Breast epithelium (tissue), 3 donors: ENCODE results near the gene MYLK2.

Source experiments
- POLR2A ChIP-seq: fragments of 450-650 bp; IDR thresholded peaks from one replicate; pipeline ENCODE4 v1.6.1; 2016; ENCODE audit warnings: antibody characterized with exemption, mild to moderate bottlenecking, moderate library complexity
- TF ChIP-seq, protein P1 (sequence below), 3 donors: fragments of 450-650 bp; IDR thresholded peaks; one replicate each; pipeline ENCODE4 v1.5.1; 2016 to 2017; ENCODE audit warnings: antibody characterized with exemption in 3 of 3, mild to moderate bottlenecking in 3 of 3, moderate library complexity in 3 of 3

DNA sequence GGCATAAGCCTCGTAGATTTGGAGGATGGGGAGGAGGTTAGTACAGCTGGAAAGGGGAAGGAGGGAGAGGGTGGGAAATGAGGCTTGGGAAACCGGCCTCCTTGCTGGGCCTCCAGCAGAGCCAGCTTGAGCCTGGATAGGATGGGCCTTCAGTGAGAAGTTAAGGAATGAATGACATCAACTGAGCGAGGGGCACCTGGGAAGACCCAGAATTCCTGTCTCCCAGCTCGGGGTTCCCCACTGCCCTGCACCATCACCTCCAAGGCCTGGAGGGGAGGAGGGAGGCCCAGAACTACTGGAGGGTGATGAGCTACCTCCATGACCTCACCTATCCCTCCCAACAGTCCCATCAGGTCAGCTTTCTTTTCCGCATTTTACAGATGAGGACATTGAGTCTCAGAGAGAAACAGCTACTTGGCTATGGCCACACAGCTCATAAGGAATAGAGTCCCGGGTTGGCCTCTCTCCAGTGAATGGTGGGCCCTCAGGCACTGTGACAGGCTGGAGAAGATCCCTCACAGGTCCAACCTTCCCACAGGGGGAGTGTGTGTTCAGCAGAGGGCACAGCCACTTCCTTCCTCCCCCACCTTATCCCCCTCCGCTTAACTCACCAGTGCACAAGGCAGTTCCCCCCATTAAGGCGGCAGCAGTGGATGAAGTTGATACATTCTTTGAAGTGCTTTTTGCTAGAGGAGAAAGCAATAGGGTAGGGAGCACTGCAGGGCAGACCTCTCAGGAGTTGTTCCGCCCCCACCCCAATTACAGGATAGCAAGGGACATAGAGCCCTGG, 44.3 kb downstream of the MYLK2 start:
- TF ChIP-seq, protein P1, sequence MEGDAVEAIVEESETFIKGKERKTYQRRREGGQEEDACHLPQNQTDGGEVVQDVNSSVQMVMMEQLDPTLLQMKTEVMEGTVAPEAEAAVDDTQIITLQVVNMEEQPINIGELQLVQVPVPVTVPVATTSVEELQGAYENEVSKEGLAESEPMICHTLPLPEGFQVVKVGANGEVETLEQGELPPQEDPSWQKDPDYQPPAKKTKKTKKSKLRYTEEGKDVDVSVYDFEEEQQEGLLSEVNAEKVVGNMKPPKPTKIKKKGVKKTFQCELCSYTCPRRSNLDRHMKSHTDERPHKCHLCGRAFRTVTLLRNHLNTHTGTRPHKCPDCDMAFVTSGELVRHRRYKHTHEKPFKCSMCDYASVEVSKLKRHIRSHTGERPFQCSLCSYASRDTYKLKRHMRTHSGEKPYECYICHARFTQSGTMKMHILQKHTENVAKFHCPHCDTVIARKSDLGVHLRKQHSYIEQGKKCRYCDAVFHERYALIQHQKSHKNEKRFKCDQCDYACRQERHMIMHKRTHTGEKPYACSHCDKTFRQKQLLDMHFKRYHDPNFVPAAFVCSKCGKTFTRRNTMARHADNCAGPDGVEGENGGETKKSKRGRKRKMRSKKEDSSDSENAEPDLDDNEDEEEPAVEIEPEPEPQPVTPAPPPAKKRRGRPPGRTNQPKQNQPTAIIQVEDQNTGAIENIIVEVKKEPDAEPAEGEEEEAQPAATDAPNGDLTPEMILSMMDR (IDR thresholded peaks at IDR 0.05), result no peak
- TF ChIP-seq POLR2A, result no peak
